T-helper 1 cell (primary cell): ENCODE data around the gene SHISAL2A.
A peak's percentile ranks its signal among the peaks of the same experiment; 100 is the strongest.

ENCODE experiments used
- DNase-seq, 5 donors: peaks; one replicate each; pipeline ENCODE4 v3.0.0-alpha.2; 2012 to 2020

Gene SHISAL2A

GRCh38 chr1:52621950-52622349 is 11.0 kb upstream of the SHISAL2A start:
- DNase-seq = no peak

- DNase-seq = no peak
These were observed 9.2 kb upstream of the SHISAL2A start for GRCh38 chr1:52623812-52624211.

DNA sequence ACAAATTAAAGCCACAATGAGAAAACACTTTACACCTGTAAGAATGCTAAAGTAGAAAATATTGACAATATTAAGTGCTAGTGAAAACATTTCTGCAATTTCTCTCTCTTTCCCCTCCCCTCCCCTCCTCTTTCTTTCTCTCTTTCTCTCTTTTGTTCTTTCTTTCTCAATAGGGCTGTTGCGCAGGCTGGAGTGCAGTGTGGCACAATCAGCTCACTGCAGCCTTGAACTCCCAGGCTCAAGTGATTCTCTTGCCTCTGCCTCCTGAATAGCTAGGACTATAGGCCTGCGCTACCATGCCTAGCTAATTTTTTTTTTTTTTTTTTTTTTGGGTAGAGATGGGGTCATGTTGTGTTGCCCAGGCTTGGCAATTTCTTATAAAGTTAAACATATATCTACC is 5.9 kb upstream of the SHISAL2A start:
- DNase-seq = no peak

- DNase-seq = no peak
These were observed 4.2 kb upstream of the SHISAL2A start for GRCh38 chr1:52628614-52629324.

DNA sequence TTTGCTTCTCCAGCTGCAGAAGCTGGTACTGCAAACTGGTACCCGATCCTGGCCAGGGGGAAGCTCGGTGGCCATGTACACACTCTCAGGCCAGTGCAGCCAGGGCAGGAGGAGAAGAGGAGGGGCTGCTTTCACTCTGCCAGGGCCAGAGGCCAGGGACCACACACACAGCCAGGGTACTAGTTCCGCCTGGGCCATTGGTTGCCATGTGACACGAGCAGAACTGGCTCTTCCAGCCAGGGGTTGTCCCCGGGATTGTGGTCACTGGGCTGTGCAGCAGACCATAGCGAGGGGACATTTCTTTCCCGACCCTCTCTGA is 3.7 kb upstream of the SHISAL2A start:
- DNase-seq = no peak

DNA sequence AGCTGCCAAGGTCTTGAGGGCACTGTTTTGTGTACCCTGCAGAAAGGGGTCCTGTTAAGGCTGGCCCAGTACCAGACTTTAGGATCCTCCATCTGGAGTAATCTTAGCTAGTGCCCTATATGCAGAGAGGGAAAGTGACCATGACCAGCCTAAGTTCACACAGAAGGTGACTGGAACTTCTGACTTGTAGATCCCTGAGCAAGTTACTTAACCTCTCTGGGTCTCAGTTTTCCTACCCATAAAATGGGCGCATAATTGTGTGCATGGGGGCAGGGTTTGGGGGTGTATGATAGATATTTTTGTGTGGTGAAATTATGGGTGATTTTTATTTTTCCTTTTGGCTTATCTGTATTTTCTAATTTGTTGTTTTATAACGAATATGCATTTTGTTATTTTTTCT is 3.3 kb upstream of the SHISAL2A start:
- DNase-seq = no peak

DNA sequence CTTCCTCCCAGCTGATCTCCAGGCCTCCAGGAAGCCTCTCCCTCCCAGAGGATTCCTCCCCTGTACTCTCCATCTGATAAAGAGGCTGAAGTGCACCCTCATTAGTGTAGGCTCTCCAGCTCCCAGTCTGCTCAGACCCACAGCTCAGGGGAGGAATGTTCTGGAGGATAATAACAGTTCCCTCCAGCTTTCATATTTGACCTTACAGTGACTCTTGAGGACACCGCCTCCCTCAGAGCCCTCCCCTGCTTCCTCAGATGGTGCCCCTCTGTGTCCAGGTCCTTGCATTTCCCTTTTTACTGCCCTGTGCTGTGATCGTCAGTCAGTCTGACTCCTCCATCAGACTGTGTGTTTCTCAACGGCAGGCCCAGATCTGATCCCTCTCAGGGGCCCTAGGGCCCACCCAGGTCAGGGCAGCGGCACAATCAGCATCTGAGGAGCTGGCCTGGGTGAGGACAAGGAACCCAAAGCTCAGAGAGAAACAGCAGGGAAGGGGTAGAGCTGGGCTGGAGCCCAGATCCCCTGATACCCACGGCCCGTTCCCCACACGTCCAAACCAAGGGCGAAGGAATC is 1.1 kb upstream of the SHISAL2A start:
- DNase-seq = no peak

DNA sequence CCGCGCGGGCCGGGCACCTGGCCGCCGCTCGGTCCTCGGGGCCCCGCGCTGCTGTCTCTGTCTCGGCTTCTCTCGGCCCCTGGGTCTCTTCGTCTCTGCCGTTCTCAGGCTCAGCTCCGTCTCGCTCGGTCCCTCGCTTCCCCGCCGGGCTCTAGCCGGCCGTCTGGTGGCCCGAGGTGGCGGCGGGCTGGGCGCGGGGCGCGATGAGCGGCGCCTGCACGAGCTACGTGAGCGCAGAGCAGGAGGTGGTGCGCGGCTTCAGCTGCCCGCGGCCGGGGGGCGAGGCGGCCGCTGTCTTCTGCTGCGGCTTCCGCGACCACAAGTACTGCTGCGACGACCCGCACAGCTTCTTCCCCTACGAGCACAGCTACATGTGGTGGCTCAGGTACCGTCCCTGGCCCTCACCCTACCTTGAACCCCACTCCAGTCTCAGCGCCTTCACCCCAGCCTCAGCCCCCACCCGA is 355 bp downstream of the SHISAL2A start:
- DNase-seq = peak in 4 of 5 donors; percentile 18 to 32 (median 20)

DNA sequence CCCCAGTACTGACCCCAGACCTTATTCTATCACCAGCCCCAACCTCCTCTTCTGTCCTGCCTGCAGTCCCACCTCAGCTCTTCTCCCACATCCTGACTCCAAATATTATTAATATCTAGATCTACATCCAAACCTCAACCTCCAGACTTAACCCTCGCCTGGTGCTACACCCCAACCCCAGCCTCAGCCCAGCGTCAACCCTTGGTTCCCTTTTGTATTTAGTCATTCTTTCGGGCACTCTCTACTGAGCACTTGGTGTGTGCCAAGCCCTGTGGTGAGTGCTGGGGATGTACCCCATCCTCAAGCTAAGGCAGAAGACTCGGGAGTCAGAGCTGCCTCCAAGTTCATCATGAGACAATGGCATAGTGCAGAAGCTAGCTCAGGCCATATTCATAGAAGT is 1.1 kb downstream of the SHISAL2A start:
- DNase-seq = peak in 1 of 5 donors; percentile 29

- DNase-seq = peak in 1 of 5 donors; percentile 40
These were observed 2.5 kb downstream of the SHISAL2A start for GRCh38 chr1:52635321-52636089.

DNA sequence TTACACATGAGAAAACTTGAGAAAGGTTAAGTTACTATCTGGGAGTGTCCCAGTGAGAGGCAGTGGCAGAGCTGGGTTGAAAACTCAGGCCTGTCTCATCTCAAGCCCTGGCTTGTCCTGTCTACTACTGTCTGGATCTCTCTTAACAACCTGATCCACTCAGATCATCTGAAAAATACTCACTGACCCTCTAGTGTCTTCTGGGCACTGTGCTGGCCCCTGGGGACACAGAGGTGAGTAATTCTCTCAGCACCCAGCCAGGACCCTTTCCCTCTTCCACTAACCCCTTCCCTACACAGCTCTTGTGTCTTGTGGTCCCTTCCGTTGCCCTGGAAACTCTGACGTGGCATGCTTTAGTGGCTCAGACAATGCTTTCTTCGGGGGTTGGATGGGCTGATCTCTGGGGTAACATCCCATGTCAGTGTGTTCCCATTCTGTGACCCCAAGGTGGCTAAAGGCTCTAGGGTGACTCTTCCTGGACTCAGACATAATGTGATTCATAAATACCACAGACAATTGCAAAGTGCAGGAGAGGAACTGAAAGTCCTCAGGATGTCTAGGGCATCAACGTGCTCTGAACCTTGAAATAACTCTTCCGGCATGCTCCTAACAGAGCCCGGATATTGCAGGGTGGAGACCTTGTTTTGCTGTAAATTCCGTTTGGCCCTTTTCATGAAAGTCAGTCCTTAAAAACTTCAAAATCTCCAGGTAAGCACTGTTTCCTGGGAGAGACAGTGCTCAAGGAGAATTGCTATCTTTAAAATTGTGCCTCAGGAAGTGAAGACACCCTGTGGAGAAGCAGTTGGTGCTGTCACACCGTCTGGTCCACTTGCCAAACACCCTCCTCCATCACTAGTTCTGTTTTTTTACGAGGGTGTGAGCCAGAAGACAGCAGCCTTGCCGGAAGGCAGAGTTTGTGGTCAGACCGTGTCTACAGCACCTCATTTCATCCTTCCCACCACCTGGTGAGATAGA is 4.0 kb downstream of the SHISAL2A start:
- DNase-seq = peak; percentile 37 to 92 (median 60)

DNA sequence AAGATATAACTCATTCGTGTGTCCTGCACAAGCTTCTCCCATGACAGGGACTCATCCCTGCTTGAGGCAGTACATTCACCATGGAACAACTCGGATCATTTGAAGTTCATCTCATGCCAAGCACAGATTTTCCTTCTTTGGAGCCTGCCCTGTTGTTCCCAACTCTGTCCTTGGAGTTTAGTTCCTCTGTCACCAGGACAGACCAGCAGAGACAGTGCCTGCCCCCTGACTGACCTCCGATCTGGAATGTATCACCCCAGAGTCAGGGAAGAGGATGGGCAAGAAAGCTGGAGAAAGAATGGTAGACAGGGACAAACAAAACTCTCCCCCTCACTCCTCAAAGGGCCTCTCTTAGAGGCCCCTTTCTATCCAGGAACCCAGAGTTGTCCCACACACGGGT is 5.0 kb downstream of the SHISAL2A start:
- DNase-seq = no peak

- no peak for DNase-seq
These were observed 7.7 kb downstream of the SHISAL2A start for GRCh38 chr1:52640697-52641096.

GRCh38 chr1:52641307-52641706 is 8.3 kb downstream of the SHISAL2A start:
- DNase-seq = no peak

GRCh38 chr1:52645261-52645660 is 12.3 kb downstream of the SHISAL2A start:
- DNase-seq = no peak

DNA sequence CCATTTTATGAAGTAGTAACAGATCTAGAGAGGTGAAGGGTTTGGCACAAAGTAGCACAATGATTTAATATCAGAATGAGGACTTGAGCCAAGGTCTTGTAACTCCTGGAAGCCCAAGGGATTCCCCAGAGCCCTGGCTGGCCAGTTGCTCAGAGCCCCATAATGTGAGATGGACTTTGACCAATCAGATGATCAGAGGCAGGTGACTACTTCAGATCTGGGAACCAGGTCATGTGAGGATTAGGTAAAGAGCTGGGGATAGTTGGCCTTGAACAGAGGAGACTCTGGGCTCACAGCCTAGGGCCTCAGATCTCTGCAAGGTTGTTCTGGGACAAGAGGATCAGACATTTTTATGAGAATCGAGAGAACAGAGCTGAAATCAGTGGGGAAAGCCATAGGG is 18.9 kb downstream of the SHISAL2A start:
- DNase-seq = no peak

DNA sequence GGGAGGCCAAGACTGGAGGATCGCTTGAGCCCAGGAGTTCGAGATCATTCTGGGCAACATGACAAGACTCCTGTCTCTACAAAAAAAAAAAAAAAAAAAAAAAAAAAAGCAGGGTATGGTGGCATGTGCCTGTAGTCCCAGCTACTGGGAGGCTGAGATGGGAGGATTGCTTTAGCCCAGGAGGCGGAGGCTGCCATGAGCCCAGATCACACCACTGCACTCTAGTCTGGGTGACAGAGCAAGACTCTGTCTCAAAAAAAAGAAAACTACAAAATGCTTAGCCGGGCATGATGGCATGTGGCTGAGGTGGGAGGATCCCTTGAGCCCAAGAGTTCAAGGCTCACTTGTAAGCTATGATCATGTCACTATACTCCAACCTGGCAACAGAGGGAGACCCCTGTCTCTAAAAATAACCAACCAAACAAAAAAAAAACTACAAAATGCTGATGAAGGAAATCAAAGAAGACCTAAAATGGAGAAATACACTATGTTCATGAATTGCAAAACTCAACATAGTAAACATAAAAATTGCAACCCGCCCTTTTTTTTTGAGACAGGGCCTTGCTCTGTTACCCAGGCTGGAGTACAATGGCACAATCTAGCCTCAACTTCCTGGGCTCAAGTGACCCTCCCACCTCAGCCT is 20.4 kb downstream of the SHISAL2A start:
- DNase-seq = no peak

GRCh38 chr1:52654063-52654462 is 21.1 kb downstream of the SHISAL2A start:
- DNase-seq = no peak

DNA sequence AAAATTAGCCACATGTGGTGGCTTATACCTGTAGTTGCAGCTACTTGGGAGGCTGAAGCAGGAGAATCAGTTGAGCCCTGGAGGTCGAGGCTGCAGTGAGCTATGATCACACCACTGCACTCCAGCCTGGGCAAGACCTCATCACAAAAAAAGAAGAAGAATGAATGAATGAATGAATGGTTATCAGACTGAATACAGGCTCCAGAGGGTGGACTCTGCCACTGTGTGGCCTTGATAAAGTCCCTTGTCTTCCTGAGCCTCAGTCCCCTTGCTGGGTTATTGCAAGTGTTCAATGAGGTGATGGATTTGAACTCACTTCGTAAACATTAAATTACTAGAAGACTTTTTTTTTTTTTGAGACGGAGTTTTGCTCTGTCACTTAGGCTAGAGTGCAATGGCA is 24.7 kb downstream of the SHISAL2A start:
- no peak for DNase-seq

DNA sequence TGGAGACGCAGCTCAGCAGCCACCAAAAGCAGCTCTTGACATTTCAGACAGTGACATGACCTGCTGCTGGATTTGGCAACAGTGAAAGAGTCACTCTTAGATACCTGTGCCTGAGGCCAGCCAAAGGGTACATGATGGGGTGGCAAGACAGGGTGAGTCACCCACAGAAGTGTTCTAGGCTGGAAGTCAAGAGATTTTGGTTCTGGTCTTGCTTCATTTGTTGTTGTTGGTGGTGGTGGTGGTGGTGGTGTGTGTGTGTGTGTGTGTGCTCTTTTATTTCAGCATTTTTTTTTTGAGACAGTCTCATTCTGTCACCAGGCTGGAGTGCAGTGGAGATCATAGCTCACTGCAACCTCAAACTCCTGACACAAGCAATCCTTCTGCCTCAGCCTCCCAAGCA is 25.8 kb downstream of the SHISAL2A start:
- DNase-seq = peak in 1 of 5 donors; percentile 21

GRCh38 chr1:52659356-52659755 is 26.4 kb downstream of the SHISAL2A start:
- DNase-seq = peak in 1 of 5 donors; percentile 57
